Measurements from ENCODE around the gene CTSZ.
"Not testable (repeated sequence)": the region's sequence is repeated elsewhere in the genome, so short reads cannot be mapped to it uniquely, and the experiment has no call there.

Gene CTSZ

GRCh38 chr20:59013031-59013951, 6.2 kb upstream of the CTSZ start:
- DNase-seq, result no peak

GRCh38 chr20:59011874-59012157, 4.8 kb upstream of the CTSZ start:
- DNase-seq, result not testable (repeated sequence)

- no peak for DNase-seq
These were observed 4.2 kb upstream of the CTSZ start for GRCh38 chr20:59010995-59011873.

DNA sequence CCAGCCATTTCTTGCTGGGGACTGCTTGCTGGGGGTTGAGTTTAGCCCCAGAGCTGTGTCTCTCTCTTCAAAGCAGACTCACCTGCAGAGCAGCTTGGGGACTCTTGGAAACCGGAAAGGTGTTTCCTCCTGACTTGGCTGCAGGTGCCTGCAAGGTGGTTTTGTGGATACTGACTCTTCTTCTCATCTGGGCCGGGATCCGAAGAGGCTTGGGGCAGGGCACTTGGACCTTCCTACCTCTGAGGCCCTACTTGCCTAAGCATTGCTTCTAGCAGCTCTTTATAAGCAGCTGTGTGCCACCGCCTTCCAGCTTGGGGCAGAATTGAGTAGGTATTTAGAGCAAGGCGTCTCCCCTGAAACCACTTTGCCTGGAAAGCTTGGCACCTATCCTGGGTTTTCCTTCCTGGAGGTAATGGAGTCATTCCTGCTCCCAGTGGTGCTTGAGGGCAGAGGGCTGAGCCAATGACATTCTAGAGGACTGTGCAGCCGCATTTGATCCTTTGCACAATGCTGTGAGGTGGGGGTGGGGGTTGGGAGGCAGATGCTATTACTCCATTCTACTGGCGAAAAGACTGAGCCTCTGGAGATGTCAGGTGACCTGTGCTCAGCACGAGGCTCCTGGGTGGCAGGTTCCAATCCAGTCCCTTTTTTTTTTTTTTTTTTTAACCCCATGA, 3.4 kb upstream of the CTSZ start:
- no peak for DNase-seq

DNA sequence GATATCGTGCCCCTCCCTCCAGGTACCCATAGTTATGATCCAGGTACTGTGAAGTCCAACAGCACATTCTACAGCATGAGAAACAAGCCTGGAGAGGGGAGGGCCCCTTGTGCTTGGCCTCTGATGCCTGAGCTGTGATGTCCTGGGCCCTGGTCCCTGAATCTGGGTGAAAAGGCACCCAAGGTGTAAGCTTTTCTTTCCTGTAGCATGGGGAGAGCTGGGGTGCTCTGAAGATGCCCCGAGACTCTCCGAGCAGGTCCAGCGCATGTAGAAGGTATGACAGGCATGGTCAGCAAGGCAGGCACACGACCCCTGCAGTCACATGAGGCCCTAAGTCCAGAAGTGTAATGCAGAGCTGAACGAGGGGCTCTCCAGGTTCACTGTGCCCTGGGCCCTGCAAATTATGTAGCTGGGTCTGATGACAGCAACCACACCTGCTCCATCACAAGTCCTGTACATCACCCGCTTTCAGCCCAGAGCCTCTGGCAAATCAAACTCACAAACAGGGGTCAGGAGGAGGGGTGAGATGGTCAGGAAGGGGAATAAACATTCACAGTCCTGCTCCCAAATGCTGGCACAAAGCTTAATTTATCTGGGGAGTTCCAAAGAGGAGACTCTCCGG, 1.8 kb upstream of the CTSZ start:
- DNase-seq, result no peak

- no peak for DNase-seq
These were observed 834 bp upstream of the CTSZ start for GRCh38 chr20:59007665-59008511.

DNA sequence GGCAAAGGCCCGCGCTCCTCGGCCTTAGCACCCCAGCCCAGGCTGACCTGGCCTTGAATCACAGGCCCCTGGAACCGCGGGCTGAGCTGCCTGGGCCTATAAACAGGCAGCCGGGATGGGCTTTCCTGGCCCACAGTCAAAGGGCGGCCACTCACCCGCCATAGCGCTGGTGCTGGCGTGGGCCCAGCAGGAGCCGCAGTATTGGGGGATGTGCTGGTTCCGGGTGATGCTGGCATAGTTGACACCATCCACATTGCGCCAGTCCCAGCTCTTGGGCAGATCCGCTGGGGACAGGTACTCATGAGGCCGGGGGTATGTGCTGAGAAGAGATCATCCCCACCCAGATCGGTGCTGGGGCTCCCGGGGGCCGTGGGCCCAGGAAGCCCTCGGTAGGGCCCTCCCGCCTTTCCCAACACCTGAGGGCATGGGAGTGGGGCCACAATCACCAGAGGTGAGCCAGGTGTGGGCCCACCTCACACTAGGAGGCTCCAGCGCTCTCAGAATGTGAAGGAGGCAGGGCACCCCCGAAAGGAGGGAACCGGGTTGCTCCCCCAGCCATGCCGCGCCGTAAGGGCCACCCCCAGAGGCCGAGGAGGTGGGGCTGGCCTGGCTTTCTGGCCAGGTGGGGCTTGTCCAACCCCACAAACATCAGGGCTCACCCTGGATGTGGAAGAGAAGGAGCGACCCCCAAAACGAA, 739 bp downstream of the CTSZ start:
- DNase-seq, result no peak

GRCh38 chr20:59005523-59006166, 1.4 kb downstream of the CTSZ start:
- DNase-seq, result no peak

- no peak for DNase-seq
These were observed 2.1 kb downstream of the CTSZ start for GRCh38 chr20:59004763-59005522.

DNA sequence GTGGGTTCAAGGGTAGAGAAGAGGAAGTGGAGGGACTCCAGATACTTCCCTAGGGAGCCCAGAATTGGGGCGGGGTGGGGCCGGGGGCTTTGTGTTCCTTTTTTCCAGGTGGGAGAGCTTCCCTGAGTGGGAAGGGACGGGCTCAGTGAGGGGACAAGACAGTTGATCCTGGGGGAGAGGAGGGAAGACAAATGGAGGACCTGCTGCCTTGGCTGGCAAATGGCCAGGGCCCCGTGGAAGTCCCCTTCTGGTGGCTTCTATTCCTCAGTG, 2.6 kb downstream of the CTSZ start:
- no peak for DNase-seq

DNA sequence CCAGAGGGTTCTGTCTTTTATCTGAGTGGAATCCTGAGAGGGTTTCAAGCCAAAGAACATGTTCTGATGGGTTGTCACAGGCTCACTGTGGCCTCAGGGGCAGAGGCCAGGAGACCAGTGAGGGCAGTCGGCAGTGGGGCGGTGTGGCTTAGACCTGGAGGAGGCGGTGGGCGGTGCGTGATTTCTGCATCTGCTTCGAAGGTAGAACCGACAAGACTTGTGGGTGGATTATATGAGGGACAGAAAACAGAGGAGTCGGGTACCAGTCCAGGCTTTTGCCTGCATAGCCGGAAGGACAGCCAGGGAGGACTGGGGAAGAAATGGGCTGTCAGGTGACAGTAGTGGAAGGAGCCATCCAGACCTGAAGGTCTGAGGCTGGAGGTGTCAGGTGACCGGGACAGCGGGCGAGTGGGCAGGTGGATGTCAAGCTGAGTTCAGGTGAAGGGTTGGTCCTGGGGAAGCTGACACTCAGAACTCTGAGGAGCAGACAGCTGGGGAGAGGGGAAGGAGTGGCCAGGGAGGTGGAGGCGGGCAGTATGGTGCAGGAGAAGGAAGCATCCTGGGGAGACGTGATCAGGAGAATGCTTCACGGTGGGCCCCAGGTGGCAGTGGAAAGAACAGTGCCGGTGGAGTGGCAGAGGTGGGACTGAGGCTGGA, 3.1 kb downstream of the CTSZ start:
- no peak for DNase-seq

DNA sequence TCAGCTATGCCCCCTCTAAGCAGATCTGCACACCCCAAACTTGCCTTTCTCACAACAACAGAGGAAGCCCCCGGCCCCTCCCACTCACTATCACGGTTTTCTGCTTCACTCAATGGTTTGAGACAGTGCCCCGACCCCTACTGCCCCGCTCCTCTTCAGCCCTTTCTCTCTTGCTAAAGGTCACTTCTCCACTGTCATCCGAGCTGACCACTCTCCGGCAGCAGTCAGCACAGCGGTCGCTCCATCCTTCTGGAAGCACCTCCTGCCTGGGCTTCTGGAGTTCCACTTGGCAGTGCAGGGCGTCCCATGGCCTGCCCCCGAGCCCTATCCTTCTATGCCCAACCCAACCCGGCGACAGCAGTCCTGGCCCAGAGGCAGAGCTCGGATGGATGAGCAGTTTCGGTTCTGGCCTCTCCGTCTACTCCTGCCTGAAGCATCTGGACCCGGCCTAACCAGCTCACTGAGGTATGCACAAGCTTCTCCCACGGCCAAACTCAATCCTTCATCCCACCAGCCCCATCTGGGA, 4.1 kb downstream of the CTSZ start:
- no peak for DNase-seq

GRCh38 chr20:59002388-59002787, 4.7 kb downstream of the CTSZ start:
- no peak for DNase-seq

DNA sequence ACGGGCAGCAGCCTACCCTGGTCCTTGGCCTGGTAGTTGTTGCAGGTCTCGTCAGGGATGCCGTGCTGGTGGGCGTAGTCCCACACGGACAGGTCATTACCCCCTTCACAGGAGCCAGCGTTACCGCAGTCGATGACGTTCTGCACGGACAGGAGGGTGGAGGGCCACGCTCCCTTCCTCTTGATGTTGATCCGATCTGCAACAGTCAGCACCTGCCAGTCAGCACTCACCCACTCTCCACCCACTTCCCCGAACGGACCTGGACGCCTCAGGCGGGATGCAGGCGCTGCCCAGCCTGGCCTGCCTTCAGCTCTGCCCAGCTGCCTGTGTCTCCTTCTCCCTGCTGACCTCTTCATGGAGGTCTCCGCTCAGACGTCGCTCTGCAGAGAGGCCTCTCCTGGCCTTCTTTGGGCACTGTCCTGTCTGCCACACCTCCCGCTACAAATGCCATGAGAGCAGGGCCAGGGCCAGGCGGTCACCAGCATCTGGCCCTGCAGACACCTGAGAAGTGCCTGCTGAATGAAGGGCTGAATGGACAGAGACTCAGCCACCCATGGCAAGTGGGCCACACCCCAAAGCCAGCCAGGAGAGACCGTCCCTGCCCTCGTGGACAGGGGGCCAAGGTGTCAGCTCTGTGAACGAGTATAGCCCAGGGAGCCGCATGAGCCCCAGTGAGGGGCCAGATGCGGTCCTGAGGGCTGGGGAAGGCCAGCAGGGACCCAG, 5.4 kb downstream of the CTSZ start:
- DNase-seq, result no peak

- no peak for DNase-seq
These were observed 6.0 kb downstream of the CTSZ start for GRCh38 chr20:59001068-59001448.

DNA sequence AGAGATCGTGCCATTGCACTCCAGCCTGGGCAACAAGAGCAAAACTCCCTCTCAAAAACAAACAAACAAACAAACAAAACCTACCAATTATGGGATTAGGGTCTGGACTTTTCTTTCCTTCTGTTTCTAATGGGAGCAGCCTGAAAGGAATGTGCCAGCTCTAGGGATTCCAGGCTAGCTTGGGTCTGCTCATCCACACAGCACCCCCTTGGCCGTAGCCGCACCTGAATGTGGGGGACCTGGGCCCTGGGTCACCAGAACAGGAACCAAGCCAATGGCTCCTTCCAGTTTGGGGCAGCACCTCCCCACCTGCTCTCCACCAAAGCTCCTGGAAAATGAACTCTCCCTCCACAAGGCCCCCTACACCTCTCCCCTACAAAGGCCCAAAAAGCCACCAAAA, 6.7 kb downstream of the CTSZ start:
- no peak for DNase-seq

DNA sequence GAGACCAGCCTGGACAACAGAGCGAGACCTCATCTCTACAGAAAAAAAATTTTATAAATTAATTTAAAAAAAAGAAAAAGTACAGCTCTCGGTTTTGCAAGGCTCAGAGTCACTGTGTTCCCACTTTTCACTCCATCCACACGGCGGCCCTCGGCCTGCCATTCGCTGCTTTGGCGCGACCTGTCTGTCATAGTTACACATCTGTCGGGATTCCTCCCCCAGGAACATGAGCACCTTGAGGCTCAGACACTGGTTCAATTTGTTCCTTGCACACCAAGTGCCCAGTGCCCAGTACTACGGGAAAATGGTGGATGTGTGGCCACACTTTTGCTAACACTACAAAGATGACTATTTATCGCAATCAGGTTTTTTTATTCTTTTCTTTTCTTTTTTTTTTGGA, 8.4 kb downstream of the CTSZ start:
- no peak for DNase-seq

DNA sequence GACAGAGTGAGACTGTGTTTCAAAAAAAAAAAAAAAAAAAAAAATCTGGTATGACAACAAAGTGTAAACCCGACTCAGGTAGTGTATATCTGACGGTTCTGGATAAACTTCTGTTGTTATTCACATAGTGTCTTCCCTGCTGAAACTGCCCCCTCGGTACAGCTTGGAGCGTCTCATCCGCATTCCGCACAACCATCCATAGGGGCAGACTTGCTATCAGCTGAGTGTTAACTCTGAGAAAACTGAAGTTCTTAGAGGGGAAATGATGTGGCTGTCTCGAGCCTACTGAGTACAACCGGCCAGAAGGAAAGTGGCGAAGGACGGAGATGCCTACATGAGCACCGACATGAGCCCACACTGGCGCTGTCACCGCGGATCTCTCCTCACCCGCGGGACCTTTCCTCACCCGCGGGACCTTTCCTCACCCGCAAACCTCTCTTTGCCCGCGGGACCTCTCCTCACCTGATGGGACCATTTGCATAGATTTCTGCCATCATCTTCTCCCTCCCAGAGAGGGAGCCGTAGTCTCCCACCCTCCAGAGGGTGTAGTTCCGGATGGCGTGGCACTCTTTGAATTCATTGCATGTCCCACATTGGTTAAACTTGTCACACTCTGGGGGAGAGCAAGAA, 9.8 kb downstream of the CTSZ start:
- no peak for DNase-seq

DNA sequence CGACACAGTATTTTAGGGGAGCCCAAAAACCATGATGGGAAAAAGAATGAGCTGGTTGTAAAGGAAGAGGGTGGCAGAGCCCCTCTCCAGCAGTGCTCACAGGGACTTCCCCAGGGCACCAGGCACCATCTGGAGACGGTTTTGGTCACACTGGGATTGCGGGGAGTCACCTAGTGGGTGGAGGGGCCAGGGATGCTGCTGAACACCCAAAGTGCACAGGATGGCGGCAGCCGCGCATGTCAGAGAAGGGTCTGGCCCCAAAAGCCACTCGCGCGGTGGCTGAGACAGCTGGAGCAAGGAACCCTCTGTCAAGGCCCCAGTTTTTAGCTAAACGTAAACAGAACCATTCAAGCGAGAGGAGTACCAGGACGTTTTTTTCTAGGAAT, 10.8 kb downstream of the CTSZ start:
- no peak for DNase-seq

Data from NCI-H526 treated with DMSO at 0.1 percent for 48 hours (cell line).